H9 (cell line): ENCODE results near the gene PCF11. TPM values are rescaled to one million over a fixed set of nuclear protein-coding genes. Genes with fewer than 3 reads are reported as not detected.
"Not testable (repeated sequence)": the region's sequence is repeated elsewhere in the genome, so short reads cannot be mapped to it uniquely, and the experiment has no call there.

ENCODE experiments used
- DNase-seq: peaks from one replicate; pipeline ENCODE4 v3.0.0-alpha.2; 2017
- H2AFZ ChIP-seq: one replicate; pipeline ENCODE4 v1.6.1; 2013; ENCODE audit warnings: mild to moderate bottlenecking, low read length, control low read depth, moderate library complexity
- H2AK5ac ChIP-seq: 2 replicates; pipeline ENCODE4 v1.6.1; 2013; ENCODE audit warnings: low read length, control low read depth, mixed read lengths; ENCODE audit not compliant: insufficient read length
- H2BK120ac ChIP-seq: one replicate; pipeline ENCODE4 v1.6.1; 2013; ENCODE audit warnings: low read depth, mild to moderate bottlenecking, low read length, control low read depth, inconsistent platforms; ENCODE audit not compliant: poor library complexity, severe bottlenecking
- H2BK12ac ChIP-seq: 2 replicates; pipeline ENCODE4 v1.6.1; 2013; ENCODE audit warnings: low read length, control low read depth, mixed read lengths, low read depth; ENCODE audit not compliant: insufficient read length
- H2BK15ac ChIP-seq: 2 replicates; pipeline ENCODE4 v1.6.1; 2013; ENCODE audit warnings: low read depth, low read length, control low read depth
- H2BK20ac ChIP-seq: one replicate; pipeline ENCODE4 v1.6.1; 2013; ENCODE audit warnings: low read depth, mild to moderate bottlenecking, low read length, control low read depth, inconsistent platforms; ENCODE audit not compliant: poor library complexity, severe bottlenecking
- H2BK5ac ChIP-seq: 2 replicates; pipeline ENCODE4 v1.6.1; 2013; ENCODE audit warnings: low read length, control low read depth, mixed read lengths; ENCODE audit not compliant: insufficient read length
- H3K14ac ChIP-seq: 2 replicates; pipeline ENCODE4 v1.6.1; 2013; ENCODE audit warnings: low read length, control low read depth; ENCODE audit not compliant: insufficient read depth
- H3K18ac ChIP-seq: 2 replicates; pipeline ENCODE4 v1.6.1; 2013; ENCODE audit warnings: low read depth, mild to moderate bottlenecking, mixed read lengths, low read length, control low read depth; ENCODE audit not compliant: insufficient read length
- H3K23ac ChIP-seq: 2 replicates; pipeline ENCODE4 v1.6.1; 2013; ENCODE audit warnings: low read length, control low read depth, mixed read lengths, low read depth; ENCODE audit not compliant: insufficient read length
- H3K23me2 ChIP-seq: 2 replicates; pipeline ENCODE4 v1.6.1; 2013; ENCODE audit warnings: low read depth, mild to moderate bottlenecking, mixed read lengths, low read length, control low read depth; ENCODE audit not compliant: insufficient read length, poor library complexity, severe bottlenecking
- H3K27ac ChIP-seq: 2 replicates; pipeline ENCODE4 v1.5.1; 2013; ENCODE audit warnings: low read length, control low read depth, mixed read lengths, low read depth; ENCODE audit not compliant: insufficient read length
- H3K27me3 ChIP-seq: 2 replicates; pipeline ENCODE4 v1.6.1; 2013; ENCODE audit warnings: low read length, control low read depth, inconsistent platforms; ENCODE audit not compliant: insufficient read depth
- H3K4ac ChIP-seq: 2 replicates; pipeline ENCODE4 v1.6.1; 2013; ENCODE audit warnings: low read depth, mild to moderate bottlenecking, control low read depth, inconsistent platforms, low read length, moderate library complexity
- H3K4me1 ChIP-seq: 2 replicates; pipeline ENCODE4 v1.6.1; 2013; ENCODE audit warnings: low read length, control low read depth, inconsistent platforms; ENCODE audit not compliant: insufficient read depth
- H3K4me2 ChIP-seq: 2 replicates; pipeline ENCODE4 v1.6.1; 2013; ENCODE audit warnings: low read length, control low read depth, mixed read lengths; ENCODE audit not compliant: insufficient read length, insufficient read depth
- H3K56ac ChIP-seq: 2 replicates; pipeline ENCODE4 v1.6.1; 2013; ENCODE audit warnings: low read depth, mild to moderate bottlenecking, mixed read lengths, low read length, control low read depth; ENCODE audit not compliant: insufficient read length
- H3K79me1 ChIP-seq: 2 replicates; pipeline ENCODE4 v1.6.1; 2013; ENCODE audit warnings: low read depth, mild to moderate bottlenecking, moderate library complexity, low read length, control low read depth, inconsistent platforms; ENCODE audit not compliant: insufficient read depth, poor library complexity, severe bottlenecking
- H3K79me2 ChIP-seq: 2 replicates; pipeline ENCODE4 v1.6.1; 2013; ENCODE audit warnings: low read length, control low read depth, inconsistent platforms; ENCODE audit not compliant: insufficient read depth
- H3K9ac ChIP-seq: 2 replicates; pipeline ENCODE4 v1.6.1; 2013; ENCODE audit warnings: low read length, control low read depth, mixed read lengths; ENCODE audit not compliant: insufficient read length; ENCODE audit errors: extremely low read depth
- H3K9me3 ChIP-seq: one replicate; pipeline ENCODE4 v1.6.1; 2013; ENCODE audit warnings: low read depth, low read length, inconsistent platforms; ENCODE audit not compliant: control insufficient read depth
- H3T11ph ChIP-seq: one replicate; pipeline ENCODE4 v1.6.1; 2013; ENCODE audit warnings: mild to moderate bottlenecking, low read length, control low read depth, inconsistent platforms
- H4K20me1 ChIP-seq: one replicate; pipeline ENCODE4 v1.6.1; 2013; ENCODE audit not compliant: control insufficient read depth, insufficient read length, insufficient read depth
- H4K5ac ChIP-seq: 2 replicates; pipeline ENCODE4 v1.6.1; 2013; ENCODE audit warnings: low read depth, mild to moderate bottlenecking, mixed read lengths, low read length, control low read depth; ENCODE audit not compliant: insufficient read length
- H4K8ac ChIP-seq: replicated peaks from 2 replicates; pipeline ENCODE4 v1.6.1; 2013; ENCODE audit warnings: low read length, control low read depth, mixed read lengths, low read depth; ENCODE audit not compliant: insufficient read length
- H4K91ac ChIP-seq: 2 replicates; pipeline ENCODE4 v1.6.1; 2013; ENCODE audit warnings: low read depth, mild to moderate bottlenecking, moderate library complexity, mixed read lengths, low read length, control low read depth; ENCODE audit not compliant: insufficient read length
- H3K27ac Mint-ChIP-seq, 3 experiments: 2 replicates in 2 of 3; 3 replicates in 1 of 3; pipeline ENCODE4 v1.8.0; 2020 to 2021; ENCODE audit warnings: mixed read lengths in 3 of 3, mild to moderate bottlenecking in 1 of 3, moderate library complexity in 1 of 3
- H3K27me3 Mint-ChIP-seq: 2 replicates; pipeline ENCODE4 v1.8.0; 2021; ENCODE audit warnings: low read depth, mild to moderate bottlenecking, moderate library complexity, mixed read lengths
- H3K36me3 Mint-ChIP-seq, 3 experiments: 2 replicates in 2 of 3; 3 replicates in 1 of 3; pipeline ENCODE4 v1.8.0; 2020 to 2021; ENCODE audit warnings: low read depth in 3 of 3, mixed read lengths in 3 of 3; ENCODE audit not compliant: insufficient read depth in 1 of 3
- H3K4me1 Mint-ChIP-seq, 2 experiments: 2 replicates each; pipeline ENCODE4 v1.8.0; 2020; ENCODE audit warnings: mixed read lengths in 2 of 2
- H3K4me3 Mint-ChIP-seq, 2 experiments: 2 replicates in 1 of 2; 3 replicates in 1 of 2; pipeline ENCODE4 v1.8.0; 2020 to 2021; ENCODE audit warnings: mild to moderate bottlenecking in 2 of 2, mixed read lengths in 2 of 2, moderate library complexity in 1 of 2
- H3K9me3 Mint-ChIP-seq, 2 experiments: 2 replicates in 1 of 2; 3 replicates in 1 of 2; pipeline ENCODE4 v1.8.0; 2020; ENCODE audit warnings: mild to moderate bottlenecking in 2 of 2, mixed read lengths in 2 of 2, moderate library complexity in 1 of 2
- CTCF ChIP-seq: fragments of 200-600 bp; sonication (generic); conservative IDR thresholded peaks from 3 replicates; pipeline ENCODE4 v1.8.0; 2021; ENCODE audit warnings: antibody characterized with exemption, mild to moderate bottlenecking
- WGBS: extraction: QIAGEN DNeasy Blood & Tissue Kit; methylation state at CpG from one replicate; pipeline ENCODE4 v1.1.7; 2013; ENCODE audit warnings: missing lambda C conversion rate, low lambda C conversion rate, mixed read lengths; ENCODE audit not compliant: insufficient read length; ENCODE audit errors: extremely low coverage; 5-methylcytosine and 5-hydroxymethylcytosine counted together
- total RNA-seq: library from RNA; stranded (reverse); gene quantifications from 2 replicates; pipeline ENCODE4 v1.2.1, GENCODE V29; 2021

The PCF11 gene
- total RNA-seq, 1 experiment from 2014 or later = 50.9 TPM

GRCh38 chr11:83206221-83206620 lies 49.3 kb downstream of the PCF11 start:
- H2BK120ac ChIP-seq = no peak overlapping the region
- DNase-seq = no peak
- no peak overlapping the region for H2BK5ac ChIP-seq
- WGBS = no CpG with 5 or more reads among the region's 1 CpG
- H2AK5ac ChIP-seq = no peak overlapping the region
- no peak overlapping the region for H3K9ac ChIP-seq
- H3K23me2 ChIP-seq = no peaks in the 10 kb centered on the region
- Mint-ChIP-seq H3K4me1 (0 out of 4 replicates have a peak, but pooled peaks cover 0 to 2% of the 10 kb centered on the region in 2 experiments), H3K4me3 (no peak overlapping the region), H3K36me3 (peaks cover 0 to 4% (median 2%) of the 10 kb centered on the region in 3 experiments; a peak in 2 of 7 replicates), H3K27ac (no peak overlapping the region), H3K27me3 (no peaks in the 10 kb centered on the region), H3K9me3 (no peaks in the 10 kb centered on the region)
- no peak overlapping the region for H3T11ph ChIP-seq
- H3K4ac ChIP-seq = no peak overlapping the region
- no peaks in the 10 kb centered on the region for H3K4me1 ChIP-seq
- no peak for TF ChIP-seq CTCF
- H3K9me3 ChIP-seq = no peaks in the 10 kb centered on the region
- H4K8ac ChIP-seq = no peak overlapping the region
- H3K14ac ChIP-seq = no peak overlapping the region
- H4K5ac ChIP-seq = no peak overlapping the region
- H2BK20ac ChIP-seq = no peak overlapping the region
- H2AFZ ChIP-seq = no peak overlapping the region
- no peak overlapping the region for H3K23ac ChIP-seq
- H3K79me2 ChIP-seq = no peaks in the 10 kb centered on the region
- H4K91ac ChIP-seq = no peak overlapping the region
- H3K27ac ChIP-seq = no peak overlapping the region
- no peaks in the 10 kb centered on the region for H4K20me1 ChIP-seq
- H3K56ac ChIP-seq = no peak overlapping the region
- H2BK12ac ChIP-seq = no peak overlapping the region
- no peak overlapping the region for H2BK15ac ChIP-seq
- no peaks in the 10 kb centered on the region for H3K27me3 ChIP-seq
- no peak overlapping the region for H3K18ac ChIP-seq
- no peak overlapping the region for H3K4me2 ChIP-seq
- H3K79me1 ChIP-seq = no peaks in the 10 kb centered on the region

GRCh38 chr11:83206771-83207382 lies 49.9 kb downstream of the PCF11 start:
- H4K5ac ChIP-seq, H4K91ac ChIP-seq, H3K56ac ChIP-seq, H4K20me1 ChIP-seq, H3K79me2 ChIP-seq, H2AK5ac ChIP-seq, H3K79me1 ChIP-seq, H3K36me3 Mint-ChIP-seq, H2BK15ac ChIP-seq, H2AFZ ChIP-seq, H3K9ac ChIP-seq, H3K27me3 Mint-ChIP-seq, H3T11ph ChIP-seq, H3K23ac ChIP-seq, H2BK20ac ChIP-seq, H3K23me2 ChIP-seq, DNase-seq, H4K8ac ChIP-seq, H3K27me3 ChIP-seq, H3K18ac ChIP-seq, H3K27ac ChIP-seq, H3K4ac ChIP-seq, H3K9me3 ChIP-seq, H2BK120ac ChIP-seq, H3K4me3 Mint-ChIP-seq, H3K4me1 ChIP-seq, H2BK5ac ChIP-seq, H3K4me1 Mint-ChIP-seq, H3K9me3 Mint-ChIP-seq, H3K4me2 ChIP-seq, H3K14ac ChIP-seq, H2BK12ac ChIP-seq: not testable (repeated sequence)
- 0 out of 7 replicates have a peak overlapping the region, but pooled peaks of 1 of the 3 experiments have one; percentile 3 for H3K27ac Mint-ChIP-seq
- WGBS = no CpG with 5 or more reads among the region's 4 CpGs
